ENCODE data around the gene TLR8.
A peak's percentile ranks its signal among the peaks of the same experiment; 100 is the strongest.

TLR8 gene

DNA sequence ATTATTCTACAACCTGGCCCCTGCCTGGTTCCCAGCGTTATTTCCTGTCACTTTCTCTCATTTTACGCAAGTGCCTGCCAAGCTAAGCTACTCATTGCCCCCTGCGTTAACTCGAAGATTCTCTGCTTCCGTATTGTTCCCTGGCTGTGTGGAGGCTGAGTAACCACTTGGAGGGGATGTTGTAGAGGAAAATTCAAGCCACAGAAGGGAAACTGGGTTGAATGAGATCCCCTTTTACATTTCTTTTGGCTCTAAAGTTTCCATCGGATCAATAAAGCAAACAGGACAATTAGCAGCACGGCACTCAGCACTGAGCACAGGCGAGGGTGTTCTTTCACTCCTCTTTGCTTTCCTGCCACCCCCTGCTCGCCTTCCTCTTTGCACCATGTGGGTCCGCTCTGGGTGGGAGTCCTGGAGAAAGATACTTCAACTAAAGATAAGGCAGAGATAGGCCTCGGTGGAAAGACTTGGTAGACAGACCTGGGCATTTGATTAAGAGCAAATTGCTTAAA lies 64.3 kb downstream of the TLR8 start:
- peak; percentile 36 for DNase-seq

GRCh38 chrX:12971282-12972003 lies 65.0 kb downstream of the TLR8 start:
- DNase-seq = peak; percentile 15

GRCh38 chrX:12972243-12972642 lies 65.8 kb downstream of the TLR8 start:
- no peak for DNase-seq

Measured in SHP77 treated with DMSO at 0.1 percent for 48 hours (cell line).